Posterior vena cava (tissue), 2 donors: ENCODE results near the gene IGFN1. TPM values are rescaled to one million over a fixed set of nuclear protein-coding genes. Genes with fewer than 3 reads are reported as not detected.

Source experiments
- DNase-seq: peaks from one replicate; pipeline ENCODE4 v3.0.0-alpha.2; 2020; ENCODE audit warnings: low spot score
- intact Hi-C, 2 donors: fragments of 100-400 bp; cut with DNase I; formaldehyde crosslinking; loops; one replicate each; pipeline versions ENCODE4 v1.14.1 to v1.14.2; 2022 to 2023
- total RNA-seq, 2 donors: library from RNA; stranded (reverse); fragmentation: NEBNext Ultra II Directional; extraction: Animal tissue kit (Norgen Biotek cat#: 25700); gene quantifications; one replicate each; pipeline ENCODE4 v1.2.1, GENCODE V29; 2021
- donor health status: DM: yes; HTN: yes; CAD: no.
- donor health status: DM: yes; HTN: yes; CAD: no.

IGFN1 gene
- total RNA-seq, 2 donors from 2014 or later = 0.90 to 3.4 TPM

DNA sequence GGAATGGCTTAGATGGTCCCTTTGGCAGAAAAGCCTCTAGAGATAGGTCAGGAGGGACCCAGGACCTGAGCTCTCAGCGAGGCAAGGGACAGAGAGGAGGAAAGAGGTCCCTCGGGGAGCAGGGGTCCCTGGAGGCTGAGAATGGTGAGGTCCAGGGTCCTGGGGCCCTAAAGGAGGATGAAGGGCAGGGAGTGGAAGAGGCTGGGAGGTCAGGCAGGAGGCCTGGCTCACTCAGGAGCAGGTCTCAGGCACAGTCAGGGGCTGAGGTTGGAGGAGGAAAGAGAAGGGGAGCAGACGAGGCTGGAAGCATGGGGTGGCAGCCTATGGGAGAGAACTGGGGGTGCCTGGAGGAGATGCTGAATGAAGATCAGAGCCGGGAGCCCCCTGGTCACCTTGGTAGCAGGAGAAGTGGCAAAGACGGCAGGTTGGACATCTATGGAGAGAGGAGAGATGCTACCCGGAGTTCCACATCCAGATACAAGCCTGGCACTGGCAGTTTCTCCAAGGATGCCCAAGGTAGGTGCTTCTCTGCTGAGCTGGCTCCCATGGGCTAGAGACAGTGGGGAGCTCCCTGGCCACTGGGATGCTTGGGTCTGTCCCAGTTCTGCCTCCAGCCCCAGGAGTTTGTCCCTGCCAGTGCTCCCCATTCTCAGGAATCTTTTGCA lies 22.6 kb downstream of the IGFN1 start:
- DNase-seq = peak; percentile 47
- intact Hi-C loops = no loop called here

DNA sequence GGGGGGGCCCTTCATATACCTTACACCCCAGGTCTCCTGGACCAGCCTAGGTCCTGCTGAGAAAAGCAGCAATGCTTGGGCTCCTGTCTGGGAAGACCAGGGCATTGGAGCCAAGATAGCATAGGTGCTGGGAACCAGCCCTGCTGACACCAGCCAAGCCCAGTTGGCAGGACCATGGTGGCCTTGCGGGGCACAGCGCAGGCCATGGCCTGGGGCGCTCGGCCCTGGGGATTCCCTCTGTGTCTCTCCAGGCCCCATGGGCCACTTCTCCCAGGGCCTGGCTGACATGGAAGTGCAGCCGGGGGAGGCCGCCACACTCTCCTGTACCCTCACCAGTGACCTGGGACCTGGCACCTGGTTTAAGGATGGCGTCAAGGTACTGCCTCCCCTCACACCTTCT lies 23.3 kb downstream of the IGFN1 start:
- intact Hi-C loops = no loop called here

DNA sequence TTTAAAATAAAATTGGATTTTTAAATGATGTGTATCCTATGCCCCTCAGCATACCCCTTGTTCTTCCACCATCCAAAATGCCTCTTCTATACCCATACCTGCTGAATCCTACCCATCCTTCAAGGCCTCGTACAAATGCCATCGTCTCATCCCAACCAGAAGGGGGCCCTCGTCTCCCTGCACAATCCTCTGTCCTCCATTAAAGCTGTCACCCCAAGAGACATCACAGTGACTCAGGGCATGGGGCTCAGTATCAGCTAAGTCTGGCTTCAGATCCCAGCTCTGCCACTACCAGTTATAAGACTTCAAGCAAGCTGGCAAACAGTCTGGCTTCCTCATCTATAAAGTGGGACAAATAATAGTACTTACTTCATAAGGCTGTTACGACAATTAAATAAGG lies 23.8 kb downstream of the IGFN1 start:
- peak; percentile 6 for DNase-seq

More for the DNA sequence above, 23.3 kb downstream of the IGFN1 start:
- peak; percentile 78 for DNase-seq

DNA sequence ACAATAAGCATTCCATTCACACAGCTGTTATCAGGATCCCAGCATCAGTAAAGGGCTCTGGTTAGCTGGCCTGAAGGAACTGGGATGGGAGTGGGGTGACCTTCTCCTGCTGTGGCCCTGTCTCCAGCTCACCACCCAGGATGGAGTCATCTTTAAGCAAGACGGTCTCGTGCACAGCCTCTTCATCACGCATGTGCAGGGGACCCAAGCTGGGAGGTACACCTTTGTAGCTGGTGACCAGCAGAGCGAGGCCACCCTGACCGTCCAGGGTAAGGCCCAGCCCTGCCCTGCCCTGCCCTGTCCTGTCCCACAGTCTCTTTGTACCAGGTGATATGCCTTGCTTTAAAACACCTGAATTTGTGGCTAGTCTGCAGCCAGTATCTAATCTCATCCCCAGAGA lies 24.3 kb downstream of the IGFN1 start:
- peak; percentile 41 for DNase-seq
- intact Hi-C loops = no loop called here

More for the DNA sequence above, 23.8 kb downstream of the IGFN1 start:
- intact Hi-C loops = no loop called here

GRCh38 chr1:201215531-201216357 lies 25.1 kb downstream of the IGFN1 start:
- peak; percentile 50 for DNase-seq
- intact Hi-C loops = no loop called here

DNA sequence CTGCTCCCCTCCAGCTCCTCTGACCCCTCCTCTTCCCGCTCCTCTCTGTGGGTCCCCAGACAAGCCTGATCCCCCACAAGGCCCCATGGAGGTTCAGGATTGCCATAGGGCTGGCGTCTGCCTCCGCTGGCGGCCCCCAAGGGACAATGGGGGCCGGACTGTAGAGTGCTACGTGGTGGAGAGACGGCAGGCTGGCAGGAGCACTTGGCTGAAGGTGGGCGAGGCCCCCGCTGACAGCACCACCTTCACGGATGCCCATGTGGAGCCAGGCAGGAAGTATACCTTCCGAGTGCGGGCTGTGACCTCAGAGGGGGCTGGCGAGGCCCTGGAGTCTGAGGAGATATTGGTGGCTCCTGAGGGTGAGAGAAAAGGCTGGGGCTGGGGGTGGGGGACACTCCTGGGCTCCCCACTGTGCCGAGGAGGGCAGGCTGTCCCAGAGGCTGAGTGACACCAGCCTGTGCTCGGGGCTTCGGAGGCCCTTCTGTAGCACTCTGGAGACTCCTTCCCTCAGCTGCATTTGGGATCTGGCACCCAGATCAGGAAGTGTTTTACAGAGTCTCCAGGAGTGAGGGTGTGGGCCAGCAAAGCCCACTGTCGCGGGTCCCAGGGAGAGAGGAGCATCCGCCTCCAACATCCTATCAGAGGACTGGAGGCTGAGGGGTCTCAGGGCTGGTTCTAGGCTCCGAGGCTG lies 25.9 kb downstream of the IGFN1 start:
- intact Hi-C loops = no loop called here
- DNase-seq = peak; percentile 74

DNA sequence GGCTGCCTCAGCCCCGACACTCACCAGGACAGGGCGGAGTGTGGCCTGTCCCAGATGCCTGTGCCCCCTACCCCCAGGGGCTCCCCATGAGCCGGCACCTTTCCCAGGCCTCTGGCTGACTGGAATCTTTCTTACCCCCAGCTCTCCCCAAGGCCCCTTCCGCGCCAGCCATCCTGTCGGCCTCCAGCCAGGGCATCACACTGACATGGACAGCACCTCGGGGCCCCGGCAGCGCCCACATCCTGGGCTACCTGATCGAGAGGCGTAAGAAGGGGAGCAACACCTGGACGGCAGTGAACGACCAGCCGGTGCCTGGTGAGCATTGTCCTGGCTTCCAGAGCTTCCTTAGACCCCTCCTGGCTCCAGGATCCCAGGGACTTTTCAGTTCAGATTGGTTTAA lies 26.5 kb downstream of the IGFN1 start:
- intact Hi-C loops = no loop called here
- peak; percentile 73 for DNase-seq

DNA sequence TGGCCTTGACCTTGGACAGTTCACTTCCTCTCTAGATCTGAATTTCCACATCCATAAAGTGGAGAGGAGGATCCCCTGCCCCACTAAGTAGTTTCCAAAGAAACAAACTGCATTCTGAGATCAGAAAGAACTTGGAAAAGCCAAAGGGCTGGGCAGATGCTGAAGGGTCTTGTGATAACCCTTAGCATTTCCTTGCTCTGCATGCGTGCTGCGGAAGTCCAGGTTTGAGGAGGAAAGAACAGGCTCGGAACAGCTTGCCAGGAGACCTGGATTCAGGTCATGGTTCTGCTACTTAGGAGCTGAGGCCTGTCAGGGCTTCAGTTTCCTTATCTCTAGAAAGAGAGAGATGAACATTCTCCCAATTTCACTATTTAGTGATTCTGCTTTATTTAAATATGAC lies 27.2 kb downstream of the IGFN1 start:
- DNase-seq = no peak
- intact Hi-C loops = no loop called here

DNA sequence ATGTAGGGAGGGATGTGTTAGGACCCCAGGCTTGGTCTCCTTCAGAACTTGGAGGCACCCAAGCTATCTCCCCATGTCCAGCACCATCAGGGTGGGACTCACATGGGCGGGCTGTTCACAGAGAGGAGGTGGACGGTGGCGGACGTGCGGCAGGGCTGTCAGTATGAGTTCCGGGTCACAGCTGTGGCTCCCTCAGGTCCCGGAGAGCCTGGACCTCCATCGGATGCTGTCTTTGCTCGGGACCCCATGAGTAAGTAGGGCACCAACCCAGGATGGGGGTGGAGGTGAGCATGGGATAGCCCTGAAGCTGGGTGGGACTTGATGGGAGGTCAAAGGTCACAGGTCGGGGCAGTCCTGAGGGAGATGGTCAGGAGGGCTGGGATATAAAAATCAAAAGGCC lies 27.8 kb downstream of the IGFN1 start:
- DNase-seq = peak; percentile 71
- intact Hi-C loops = no loop called here

- peak; percentile 11 for DNase-seq
- intact Hi-C loops = loop anchor here in 1 of 2 donors (10.0 kb wide), 1 partner anchor 245 kb away; no protein-coding TSS in a partner anchor
Observed at GRCh38 chr1:201219481-201220387, 29.1 kb downstream of the IGFN1 start.

DNA sequence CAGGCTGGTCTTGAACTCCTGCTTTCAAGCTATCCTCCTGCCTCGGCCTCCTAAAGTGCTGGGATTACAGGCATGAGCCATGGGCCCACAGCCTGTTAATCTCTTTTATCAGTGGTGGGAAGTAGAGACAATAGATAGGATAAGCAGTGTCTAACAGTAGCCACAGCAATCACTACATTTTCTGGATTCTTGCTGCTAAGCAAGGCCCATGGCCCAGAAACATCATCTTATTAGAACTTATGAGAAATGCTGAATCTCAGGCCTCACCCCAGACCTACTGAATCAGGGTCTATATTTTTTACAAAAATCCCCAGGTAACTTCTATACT lies 29.7 kb downstream of the IGFN1 start:
- DNase-seq = peak; percentile 20
- intact Hi-C loops = loop anchor here in 1 of 2 donors (10.0 kb wide), 1 partner anchor 246 kb away; no protein-coding TSS in a partner anchor

- intact Hi-C loops = loop anchor here in 1 of 2 donors (10.0 kb wide), 1 partner anchor 247 kb away; no protein-coding TSS in a partner anchor
- peak; percentile 79 for DNase-seq
Observed at GRCh38 chr1:201221201-201221846, 30.7 kb downstream of the IGFN1 start.

- intact Hi-C loops = loop anchor here in 1 of 2 donors (10.0 kb wide), 1 partner anchor 247 kb away; no protein-coding TSS in a partner anchor
- no peak for DNase-seq
Observed at GRCh38 chr1:201222125-201222524, 31.5 kb downstream of the IGFN1 start.

- peak; percentile 31 for DNase-seq
- intact Hi-C loops = loop anchor here in 1 of 2 donors (10.0 kb wide), 1 partner anchor 249 kb away; no protein-coding TSS in a partner anchor
Observed at GRCh38 chr1:201223852-201224665, 33.4 kb downstream of the IGFN1 start.

DNA sequence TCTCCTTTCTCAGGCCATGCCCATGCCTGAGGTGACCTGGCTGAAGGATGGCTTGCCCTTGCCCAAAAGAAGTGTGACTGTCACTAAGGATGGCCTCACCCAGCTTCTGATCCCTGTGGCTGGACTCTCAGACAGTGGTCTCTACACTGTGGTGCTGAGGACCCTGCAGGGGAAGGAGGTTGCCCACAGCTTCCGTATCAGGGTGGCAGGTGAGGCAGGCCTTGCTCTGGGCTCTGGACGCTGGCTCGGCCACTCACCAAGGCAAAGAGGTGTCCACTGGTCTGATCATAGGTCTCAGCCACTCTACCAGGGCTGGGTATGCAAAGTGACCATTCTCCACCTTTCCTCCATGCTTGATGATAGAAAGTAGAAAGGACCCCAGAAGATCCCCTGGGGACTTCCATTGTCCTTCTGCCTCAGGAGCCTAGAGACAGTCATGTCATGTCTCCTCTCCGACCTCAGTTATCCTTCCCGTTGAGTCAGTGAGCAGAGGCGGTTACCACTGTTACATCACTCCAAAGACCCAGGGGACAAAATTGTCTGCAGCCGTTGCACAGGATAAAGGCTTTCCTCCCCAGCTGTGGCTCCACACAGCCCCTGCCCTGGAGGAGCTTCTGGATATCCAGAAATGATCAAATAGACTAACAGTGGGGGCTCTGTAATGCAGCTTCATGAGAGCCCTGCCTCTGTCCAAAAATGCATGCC lies 34.2 kb downstream of the IGFN1 start:
- intact Hi-C loops = loop anchor here in 1 of 2 donors (10.0 kb wide), 1 partner anchor 250 kb away; no protein-coding TSS in a partner anchor
- DNase-seq = no peak

GRCh38 chr1:201226178-201226514 lies 35.5 kb downstream of the IGFN1 start:
- intact Hi-C loops = loop anchor here in 1 of 2 donors (10.0 kb wide), 1 partner anchor 251 kb away; no protein-coding TSS in a partner anchor
- DNase-seq = no peak
